A673 (cell line): Measurements from ENCODE around the gene KRT34.

Experiments used
- EZH2 ChIP-seq: fragments of 200-600 bp; sonication (generic); IDR thresholded peaks from 2 replicates; pipeline ENCODE4 v1.6.1; 2017; ENCODE audit warnings: borderline replicate concordance, low read depth, mild to moderate bottlenecking, mixed read lengths, antibody characterized with exemption, low read length; ENCODE audit not compliant: poor library complexity, severe bottlenecking
- TF ChIP-seq, protein P1 (sequence below): fragments of 300-800, 200-600 bp; sonication (generic); conservative IDR thresholded peaks from 2 replicates; pipeline ENCODE4 v1.5.1; 2017; ENCODE audit warnings: low read depth, mild to moderate bottlenecking, antibody characterized with exemption, low read length, moderate library complexity, mixed read lengths

DNA sequence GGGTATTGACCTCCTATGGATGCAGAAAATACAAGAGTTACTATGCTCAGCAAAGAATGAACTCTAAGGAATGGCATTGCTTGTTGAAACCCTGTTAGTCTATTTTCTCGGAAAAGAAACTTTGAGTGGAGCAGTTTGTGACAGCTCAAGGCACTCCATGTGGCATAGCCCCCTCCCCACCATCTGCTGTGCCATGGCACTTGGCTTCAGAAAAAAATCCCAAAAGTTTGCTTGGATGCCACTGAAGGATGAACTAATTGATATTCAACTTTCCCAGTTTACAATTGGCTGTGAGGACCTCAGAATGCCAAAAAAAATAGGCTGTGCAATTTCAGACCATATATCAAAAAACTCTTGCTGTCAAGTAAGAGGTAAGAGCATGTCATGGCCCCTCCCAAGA is 13.5 kb upstream of the KRT34 start:
- TF ChIP-seq, protein P1, sequence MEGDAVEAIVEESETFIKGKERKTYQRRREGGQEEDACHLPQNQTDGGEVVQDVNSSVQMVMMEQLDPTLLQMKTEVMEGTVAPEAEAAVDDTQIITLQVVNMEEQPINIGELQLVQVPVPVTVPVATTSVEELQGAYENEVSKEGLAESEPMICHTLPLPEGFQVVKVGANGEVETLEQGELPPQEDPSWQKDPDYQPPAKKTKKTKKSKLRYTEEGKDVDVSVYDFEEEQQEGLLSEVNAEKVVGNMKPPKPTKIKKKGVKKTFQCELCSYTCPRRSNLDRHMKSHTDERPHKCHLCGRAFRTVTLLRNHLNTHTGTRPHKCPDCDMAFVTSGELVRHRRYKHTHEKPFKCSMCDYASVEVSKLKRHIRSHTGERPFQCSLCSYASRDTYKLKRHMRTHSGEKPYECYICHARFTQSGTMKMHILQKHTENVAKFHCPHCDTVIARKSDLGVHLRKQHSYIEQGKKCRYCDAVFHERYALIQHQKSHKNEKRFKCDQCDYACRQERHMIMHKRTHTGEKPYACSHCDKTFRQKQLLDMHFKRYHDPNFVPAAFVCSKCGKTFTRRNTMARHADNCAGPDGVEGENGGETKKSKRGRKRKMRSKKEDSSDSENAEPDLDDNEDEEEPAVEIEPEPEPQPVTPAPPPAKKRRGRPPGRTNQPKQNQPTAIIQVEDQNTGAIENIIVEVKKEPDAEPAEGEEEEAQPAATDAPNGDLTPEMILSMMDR = no peak
- no peak for TF ChIP-seq EZH2
